Glomerular visceral epithelial cell (primary cell): ENCODE measurements around the gene SYNGAP1.

Experiments
- DNase-seq: peaks from one replicate; pipeline ENCODE4 v3.0.0-alpha.2; 2016; ENCODE audit errors: extremely low spot score

Gene SYNGAP1

GRCh38 chr6:33404884-33405283 is 15.0 kb upstream of the SYNGAP1 start:
- DNase-seq: no peak

- DNase-seq: no peak
Measured at GRCh38 chr6:33405386-33405940, 14.4 kb upstream of the SYNGAP1 start.

- no peak for DNase-seq
Measured at GRCh38 chr6:33406126-33406525, 13.7 kb upstream of the SYNGAP1 start.

- DNase-seq: peak; percentile 34
Measured at GRCh38 chr6:33407132-33407718, 12.6 kb upstream of the SYNGAP1 start.

GRCh38 chr6:33410050-33410710 is 9.7 kb upstream of the SYNGAP1 start:
- DNase-seq: peak; percentile 99

GRCh38 chr6:33410711-33411631 is 8.9 kb upstream of the SYNGAP1 start, which contains the start of gene PHF1:
Gene PHF1, plus strand, starts transcription at chr6:33411014. Its CDS starts 1,250 bp downstream, at chr6:33412264.
- DNase-seq: peak; percentile 90

- no peak for DNase-seq
Measured at GRCh38 chr6:33411632-33412005, 8.2 kb upstream of the SYNGAP1 start.

GRCh38 chr6:33412140-33413009 is 7.5 kb upstream of the SYNGAP1 start:
- no peak for DNase-seq

GRCh38 chr6:33413241-33414120 is 6.4 kb upstream of the SYNGAP1 start:
- no peak for DNase-seq

GRCh38 chr6:33414592-33415271 is 5.1 kb upstream of the SYNGAP1 start:
- DNase-seq: no peak

- no peak for DNase-seq
Measured at GRCh38 chr6:33415831-33416230, 4.0 kb upstream of the SYNGAP1 start.

- no peak for DNase-seq
Measured at GRCh38 chr6:33416386-33417127, 3.3 kb upstream of the SYNGAP1 start.

- DNase-seq: peak; percentile 70
Measured at GRCh38 chr6:33417128-33417902, 2.5 kb upstream of the SYNGAP1 start.

- DNase-seq: peak; percentile 100
Measured at GRCh38 chr6:33417903-33418689, 1.8 kb upstream of the SYNGAP1 start, which contains the start of gene CUTA. Gene CUTA, minus strand, starts transcription at chr6:33418107. Its CDS starts 107 bp downstream, at chr6:33418000.

GRCh38 chr6:33418690-33419291 is 1.1 kb upstream of the SYNGAP1 start:
- DNase-seq: peak; percentile 62

- DNase-seq: no peak
Measured at GRCh38 chr6:33420491-33421343, 852 bp downstream of the SYNGAP1 start.
